HCT116 (cell line): Measurements from ENCODE around the gene ZNF581. TPM values are rescaled to one million over a fixed set of nuclear protein-coding genes. Genes with fewer than 3 reads are reported as not detected.

Experiments
- ATAC-seq: fragments of 200-7000 bp; cut with Tn5 transposase; 2 replicates; pipeline ENCODE4 v1.9.1; 2020; ENCODE audit warnings: mild to moderate bottlenecking, moderate library complexity
- BruUV-seq: library from RNA; stranded (reverse); fragments of 400-500 nt; replicated peaks from 2 replicates; lab custom pipeline; 2021; lab: Mats Ljungman, UMichigan
- CTCF ChIA-PET: fragments of 300-600 bp; sonication (Branson Sonifier 250); formaldehyde crosslinking; loops from one replicate; lab custom pipeline; 2021; ENCODE audit warnings: antibody characterized with exemption; lab: Charles Lee
- POLR2A ChIA-PET: fragments of 300-600, 350-600 bp; sonication (Branson Sonifier 250); formaldehyde crosslinking; loops from one replicate; lab custom pipeline; 2021; ENCODE audit warnings: antibody characterized with exemption; lab: Charles Lee
- RAD21 ChIA-PET, 2 experiments: fragments of 300-600 bp; sonication (Branson Sonifier 250); formaldehyde crosslinking; loops; one replicate each; lab custom pipeline; 2023; ENCODE audit warnings: low total read pairs in 2 of 2; ENCODE audit not compliant: uncharacterized antibody in 2 of 2, unreplicated experiment in 2 of 2, low non-redundant PET in 1 of 2; lab: Charles Lee
- DNase-seq: peaks from one replicate; pipeline ENCODE4 v3.0.0-alpha.2; 2010; ENCODE audit warnings: low read depth, low spot score
- H2AFZ ChIP-seq: fragments of 200-600 bp; shearing (Covaris generic), sonication (generic); 2 replicates; pipeline ENCODE4 v1.6.1; 2017; ENCODE audit warnings: low read depth, mixed run types, mixed read lengths, antibody characterized with exemption, low read length; ENCODE audit not compliant: poor library complexity, severe bottlenecking
- H3K27ac ChIP-seq: 2 replicates; pipeline ENCODE4 v1.5.1; 2012; ENCODE audit warnings: low read depth, low read length
- H3K27me3 ChIP-seq: fragments of 200-600 bp; sonication (generic); 2 replicates; pipeline ENCODE4 v1.6.1; 2016; ENCODE audit warnings: mixed run types, low read length, mixed read lengths; ENCODE audit not compliant: insufficient read depth
- H3K36me3 ChIP-seq, 2 experiments: fragments of 200-500 bp in 1 of 2; fragments of 200-600 bp in 1 of 2; sonication (Bioruptor generic) in 1 of 2; sonication (generic) in 1 of 2; 2 replicates each; pipeline versions ENCODE4 v1.5.1 to v1.6.1; 2014 to 2016; ENCODE audit warnings: low read length in 2 of 2, inconsistent platforms in 1 of 2, mixed read lengths in 1 of 2, mixed run types in 1 of 2; ENCODE audit not compliant: insufficient read depth in 2 of 2, control insufficient read depth in 1 of 2
- H3K4me1 ChIP-seq, 2 experiments: fragments of 200-600 bp in 1 of 2; sonication (generic) in 1 of 2; 2 replicates each; pipeline versions ENCODE4 v1.5.1 to v1.6.1; 2012 to 2017; ENCODE audit warnings: low read length in 2 of 2, inconsistent platforms in 1 of 2, mild to moderate bottlenecking in 1 of 2, mixed read lengths in 1 of 2, mixed run types in 1 of 2, moderate library complexity in 1 of 2; ENCODE audit not compliant: insufficient read depth in 2 of 2, control insufficient read depth in 1 of 2
- H3K4me2 ChIP-seq: fragments of 200-600 bp; sonication (generic); 2 replicates; pipeline ENCODE4 v1.6.1; 2017; ENCODE audit warnings: mixed run types, low read length, mixed read lengths
- H3K4me3 ChIP-seq, 2 experiments: fragments of 200-600 bp in 1 of 2; sonication (generic) in 1 of 2; replicated peaks in 1 of 2; 2 replicates each; pipeline ENCODE4 v1.5.1; 2011 to 2016; ENCODE audit warnings: low read length in 2 of 2, control low read depth in 1 of 2, low read depth in 1 of 2, mild to moderate bottlenecking in 1 of 2, mixed read lengths in 1 of 2, mixed run types in 1 of 2
- H3K79me2 ChIP-seq: fragments of 200-600 bp; sonication (generic); 2 replicates; pipeline ENCODE4 v1.6.1; 2017; ENCODE audit warnings: mild to moderate bottlenecking, mixed run types, low read length, moderate library complexity, mixed read lengths; ENCODE audit not compliant: insufficient read depth
- H3K9ac ChIP-seq: fragments of 200-600 bp; sonication (generic); 2 replicates; pipeline ENCODE4 v1.6.1; 2016; ENCODE audit warnings: low read length, mixed read lengths
- H3K9me2 ChIP-seq: fragments of 200-600 bp; sonication (generic), shearing (Covaris generic); 2 replicates; pipeline ENCODE4 v1.6.1; 2017; ENCODE audit warnings: mixed run types, mild to moderate bottlenecking, moderate library complexity; ENCODE audit not compliant: insufficient read depth
- H3K9me3 ChIP-seq, 2 experiments: fragments of 200-500 bp in 1 of 2; fragments of 200-600 bp in 1 of 2; sonication (Bioruptor generic) in 1 of 2; sonication (generic) in 1 of 2; 2 replicates each; pipeline ENCODE4 v1.6.1; 2014 to 2017; ENCODE audit warnings: low read length in 2 of 2, mixed read lengths in 2 of 2, inconsistent platforms in 1 of 2, low read depth in 1 of 2, mild to moderate bottlenecking in 1 of 2, mixed run types in 1 of 2, moderate library complexity in 1 of 2; ENCODE audit not compliant: control insufficient read depth in 1 of 2, insufficient read depth in 1 of 2
- H4K20me1 ChIP-seq: fragments of 200-600 bp; sonication (generic), shearing (Covaris generic); 2 replicates; pipeline ENCODE4 v1.6.1; 2017; ENCODE audit warnings: mixed run types, mild to moderate bottlenecking, moderate library complexity; ENCODE audit not compliant: insufficient read depth
- CBX3 ChIP-seq: IDR thresholded peaks from 2 replicates; pipeline ENCODE4 v1.6.1; 2012; ENCODE audit warnings: low read depth
- CEBPB ChIP-seq: IDR thresholded peaks from 2 replicates; pipeline ENCODE4 v1.6.1; 2012; ENCODE audit warnings: low read depth
- ELF1 ChIP-seq: IDR thresholded peaks from 2 replicates; pipeline ENCODE4 v1.6.1; 2012; ENCODE audit warnings: low read depth, borderline replicate concordance
- JUND ChIP-seq: IDR thresholded peaks from 2 replicates; pipeline ENCODE4 v1.6.1; 2012
- RAD21 ChIP-seq: IDR thresholded peaks from 2 replicates; pipeline ENCODE4 v1.6.1; 2012; ENCODE audit warnings: low read depth, mild to moderate bottlenecking
- SIN3A ChIP-seq: IDR thresholded peaks from 2 replicates; pipeline ENCODE4 v1.6.1; 2012; ENCODE audit warnings: low read depth
- SP1 ChIP-seq: IDR thresholded peaks from 2 replicates; pipeline ENCODE4 v1.6.1; 2012; ENCODE audit warnings: low read depth
- SRF ChIP-seq: IDR thresholded peaks from 2 replicates; pipeline ENCODE4 v1.6.1; 2012; ENCODE audit warnings: low read depth
- intact Hi-C: fragments of 100-400 bp; cut with micrococcal nuclease; formaldehyde crosslinking; loops from 2 replicates; pipeline ENCODE4 v1.10.0; 2022
- total RNA-seq: library from RNA; stranded (reverse); gene quantifications from one replicate; pipeline ENCODE4 v1.2.1, GENCODE V29; 2021; ENCODE audit not compliant: unreplicated experiment
- TF ChIP-seq, protein P1 (sequence below): IDR thresholded peaks from 2 replicates; pipeline ENCODE4 v1.6.1; 2012

The ZNF581 gene
- total RNA-seq, 1 experiment from 2014 or later, result 44.4 TPM

DNA sequence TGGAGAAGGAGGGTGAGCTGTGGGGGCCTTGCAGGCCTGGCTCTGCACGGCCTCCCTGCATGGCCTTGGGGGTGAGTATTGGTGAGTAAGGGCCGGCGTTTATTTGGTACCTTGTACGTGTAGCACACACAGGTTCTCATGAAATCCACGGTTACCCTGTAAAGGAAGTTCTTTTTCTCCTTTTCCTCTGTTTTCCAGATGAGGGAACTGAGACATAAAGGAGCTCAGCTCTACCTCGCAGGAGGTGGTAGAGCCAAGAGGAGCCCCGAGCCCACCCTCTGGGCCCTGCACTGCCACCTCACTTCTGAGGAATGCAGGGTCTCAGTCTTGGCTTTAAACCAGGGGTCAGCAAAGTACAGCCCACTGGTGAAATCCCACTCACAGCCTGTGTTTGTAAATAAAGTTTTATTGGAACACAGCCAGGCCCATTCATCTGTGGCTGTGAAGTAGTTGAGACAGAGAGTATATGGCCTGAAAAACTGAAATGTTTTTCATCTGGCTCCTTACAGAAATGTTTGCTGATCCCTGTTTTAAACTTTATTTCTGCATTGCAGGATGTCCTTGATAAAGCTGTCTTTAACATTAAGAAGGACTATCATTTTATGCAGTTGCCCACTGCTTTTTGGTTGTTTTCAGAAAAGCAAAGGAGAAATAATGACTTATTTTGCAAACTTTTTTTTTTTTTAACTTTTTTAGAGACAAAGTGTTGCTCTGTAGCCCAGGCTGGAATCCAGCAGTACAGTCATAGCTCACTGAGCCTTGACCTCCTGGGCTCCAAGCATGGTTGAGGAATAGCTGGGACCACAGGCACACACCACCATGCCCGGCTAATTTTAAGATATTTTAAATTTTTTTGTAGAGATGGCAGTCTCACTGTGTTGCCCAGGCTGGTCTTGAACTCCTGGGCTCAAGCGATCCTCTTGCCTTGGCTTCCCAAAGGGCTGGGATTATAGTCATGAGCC is 38.0 kb downstream of the ZNF581 start:
- CTCF ChIA-PET, result no interaction called here
- Histone ChIP-seq H3K4me3 (no peak overlapping the region), H3K36me3 (peaks cover 27 to 35% of the 10 kb centered on the region in 2 experiments; a peak in 3 of 4 replicates), H3K79me2 (peaks cover 92% of the 10 kb centered on the region), H3K27me3 (no peaks in the 10 kb centered on the region), H3K9me2 (no peaks in the 10 kb centered on the region), H3K9me3 (no peaks in the 10 kb centered on the region)
- no peak for ATAC-seq
- POLR2A ChIA-PET, result no interaction called here
- intact Hi-C loops, result no loop called here
- TF ChIP-seq SP1 (no peak), SIN3A (no peak), ELF1 (no peak), RAD21 (no peak), JUND (no peak), SRF (no peak), CBX3 (no peak), CEBPB (no peak)
- TF ChIP-seq, protein P1, sequence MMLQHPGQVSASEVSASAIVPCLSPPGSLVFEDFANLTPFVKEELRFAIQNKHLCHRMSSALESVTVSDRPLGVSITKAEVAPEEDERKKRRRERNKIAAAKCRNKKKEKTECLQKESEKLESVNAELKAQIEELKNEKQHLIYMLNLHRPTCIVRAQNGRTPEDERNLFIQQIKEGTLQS, result no peak
- TF ChIP-seq, all 23 proteins: peak for 0
- no peak for DNase-seq
- BruUV-seq, result no TSS peak
- H3K27ac ChIP-seq, result no peak overlapping the region
- H3K4me1 ChIP-seq, result peaks cover 6 to 18% of the 10 kb centered on the region in 2 experiments
- H3K9ac ChIP-seq, result no peak overlapping the region
- no peak overlapping the region for H3K4me2 ChIP-seq
- no peaks in the 10 kb centered on the region for H4K20me1 ChIP-seq
- no peak overlapping the region for H2AFZ ChIP-seq
- RAD21 ChIA-PET, result no interaction called here
